NCI-H2171 treated with DMSO at 0.1 percent for 48 hours (cell line): Measurements from ENCODE around the gene FER1L5.

Experiments
- DNase-seq: peaks from one replicate; lab custom pipeline; 2025; lab: John Stamatoyannopoulos, UW

The FER1L5 gene

GRCh38 chr2:96642564-96643360 is at the start of gene FER1L5:
FER1L5 (plus strand) TSS chr2:96642764; CDS start chr2:96642837, 73 bp downstream.
- no peak for DNase-seq

- DNase-seq, result no peak
Observed at GRCh38 chr2:96594282-96594681, 48.3 kb upstream of the FER1L5 start.

- no peak for DNase-seq
Observed at GRCh38 chr2:96594691-96595152, 47.8 kb upstream of the FER1L5 start.

DNA sequence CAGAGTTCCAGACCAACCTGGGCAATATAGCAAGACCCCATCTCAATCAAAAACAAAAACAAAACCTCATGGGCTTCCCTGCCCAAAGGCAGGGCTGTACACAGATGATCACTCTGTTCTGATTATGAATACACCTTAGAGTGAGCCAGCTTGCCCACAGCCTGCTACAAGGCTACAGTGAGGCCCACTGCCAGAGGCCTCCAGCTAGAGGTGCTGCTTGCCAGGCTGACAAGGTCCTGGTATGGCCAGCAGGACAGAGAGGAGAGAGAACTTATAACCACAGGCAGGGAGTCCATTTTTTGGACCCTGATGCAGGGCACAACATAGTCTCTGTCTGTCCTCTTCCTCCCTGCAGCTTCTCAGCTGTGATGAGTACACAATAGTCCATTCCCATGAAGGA is 46.0 kb upstream of the FER1L5 start:
- no peak for DNase-seq

- peak; percentile 56 for DNase-seq
Observed at GRCh38 chr2:96599941-96600340, 42.6 kb upstream of the FER1L5 start.

DNA sequence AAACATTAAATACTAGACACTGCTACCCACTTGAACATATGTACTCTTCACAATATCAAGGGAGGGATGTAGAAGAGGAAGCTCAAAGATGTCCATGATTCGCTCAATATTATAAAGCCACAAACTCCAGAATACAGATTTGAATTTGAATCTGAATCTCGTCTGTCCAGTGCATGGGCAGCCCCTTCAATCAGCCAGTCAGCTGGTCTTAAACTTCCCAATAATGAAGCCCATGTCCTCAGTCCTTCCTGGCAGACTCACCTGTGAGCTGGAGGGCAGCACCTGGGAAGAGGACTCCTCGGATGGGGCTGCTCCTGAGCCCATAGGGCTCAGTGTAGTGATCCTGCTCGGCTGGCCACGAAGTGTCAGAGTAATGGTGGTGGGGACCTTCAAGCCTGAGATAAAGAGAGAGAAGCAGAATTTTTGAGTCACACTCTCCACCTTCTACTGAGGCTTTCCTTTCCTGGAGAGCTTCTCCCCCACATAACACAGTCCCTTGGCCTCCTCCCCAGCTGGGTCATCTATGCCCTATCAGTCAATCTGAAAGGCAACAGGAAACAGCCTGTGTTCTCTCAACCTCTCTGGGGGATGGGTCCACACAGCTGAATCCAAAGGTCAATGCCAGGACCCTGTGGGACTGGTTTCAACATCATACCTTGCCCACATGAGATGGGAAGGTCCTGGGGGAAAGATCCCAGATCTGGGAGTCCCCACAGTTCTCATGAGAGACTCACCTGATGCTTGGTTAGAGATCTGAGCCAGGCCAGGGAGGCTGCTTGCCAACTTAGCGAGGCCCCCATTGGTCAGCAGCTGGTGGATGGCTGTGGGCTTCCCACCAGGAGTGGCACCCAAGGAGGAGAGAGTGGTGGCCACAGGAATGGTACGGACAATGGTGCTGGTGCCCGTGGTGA is 40.9 kb upstream of the FER1L5 start:
- DNase-seq, result no peak

DNA sequence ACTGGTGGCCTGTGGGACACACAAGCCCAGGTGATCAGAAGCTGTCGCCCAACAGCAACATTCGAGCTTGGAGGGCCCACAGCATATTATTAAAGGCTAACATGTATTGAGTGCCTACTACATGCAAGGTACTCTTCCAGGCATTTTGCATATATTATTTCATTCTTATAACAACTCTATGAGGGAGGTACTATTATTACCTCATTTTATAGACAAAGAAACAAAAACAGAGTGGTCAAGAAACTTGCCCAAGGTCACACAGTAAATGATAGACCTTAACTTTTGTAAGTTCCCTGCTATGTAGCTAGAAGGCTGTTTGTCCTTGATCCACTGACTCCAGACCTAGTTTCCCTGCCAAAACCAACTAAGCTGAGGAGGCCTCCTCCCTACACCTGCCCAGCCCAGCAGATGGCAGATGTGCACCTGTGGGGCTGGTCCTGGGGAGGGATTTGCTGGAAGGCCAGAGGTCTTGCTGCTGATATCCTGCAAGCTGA is 40.2 kb upstream of the FER1L5 start:
- DNase-seq, result no peak

DNA sequence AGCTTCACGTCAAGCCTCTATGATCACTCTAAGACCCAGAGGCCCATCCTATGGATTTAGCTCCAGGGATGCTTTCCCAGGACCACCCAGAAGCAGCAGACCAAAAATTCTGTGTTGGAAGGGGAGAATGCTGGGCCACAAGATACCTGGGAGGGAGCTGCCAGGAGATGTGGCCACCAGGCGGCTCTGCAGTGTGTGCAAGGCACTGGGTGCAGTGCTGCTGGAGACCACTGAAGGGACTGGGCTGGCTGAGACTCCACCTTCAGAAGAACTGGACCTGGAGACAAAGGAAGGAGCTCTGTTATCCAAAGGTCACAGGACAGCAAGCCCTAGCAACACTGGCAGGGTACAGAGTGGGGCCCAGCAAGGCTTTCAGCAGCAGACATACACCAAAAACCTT is 38.5 kb upstream of the FER1L5 start:
- DNase-seq, result no peak

- no peak for DNase-seq
Observed at GRCh38 chr2:96608469-96609455, 33.8 kb upstream of the FER1L5 start.

DNA sequence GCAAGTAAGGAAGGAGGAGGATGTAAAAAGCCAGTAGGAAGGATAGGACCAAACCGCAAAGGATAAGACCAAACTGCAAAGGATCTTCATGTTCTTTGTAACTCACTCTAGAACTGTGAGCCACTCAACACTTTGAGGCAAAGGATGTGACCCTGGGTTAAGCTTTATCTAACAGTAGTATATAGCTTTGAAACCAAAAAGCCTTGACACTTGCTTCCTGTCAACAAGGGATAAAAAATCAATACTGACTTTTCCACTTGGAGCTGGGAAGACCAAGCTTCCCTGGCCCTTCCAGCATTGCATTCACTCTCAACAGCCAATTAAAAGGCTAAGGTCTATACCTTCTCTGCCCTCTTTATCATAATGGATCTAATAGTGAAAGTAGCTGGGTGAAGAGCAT is 26.4 kb upstream of the FER1L5 start:
- DNase-seq, result no peak

- DNase-seq, result no peak
Observed at GRCh38 chr2:96616535-96616934, 26.0 kb upstream of the FER1L5 start.

- no peak for DNase-seq
Observed at GRCh38 chr2:96617012-96617411, 25.6 kb upstream of the FER1L5 start.

- no peak for DNase-seq
Observed at GRCh38 chr2:96618596-96619283, 23.8 kb upstream of the FER1L5 start.

DNA sequence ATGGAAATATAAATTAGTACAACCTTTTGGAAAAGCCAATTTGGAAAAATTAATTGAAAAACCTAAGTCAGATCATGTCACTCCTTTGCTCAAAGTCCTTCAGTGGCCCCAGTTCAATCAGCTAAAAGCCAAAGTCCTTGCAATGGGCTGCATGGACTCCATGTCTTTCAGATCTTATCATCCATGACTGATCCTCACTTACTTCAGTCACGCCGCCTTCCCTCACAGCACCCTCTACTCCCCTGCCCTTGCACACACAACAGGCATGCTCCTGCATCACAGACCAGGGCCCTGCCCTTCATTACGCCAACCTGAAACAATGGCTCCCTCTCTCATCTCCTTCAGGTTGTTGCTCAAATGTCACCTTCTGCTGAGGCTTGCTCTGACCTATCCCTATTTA is 20.0 kb upstream of the FER1L5 start:
- DNase-seq, result no peak

GRCh38 chr2:96623116-96623515 is 19.4 kb upstream of the FER1L5 start:
- no peak for DNase-seq

- DNase-seq, result peak; percentile 4
Observed at GRCh38 chr2:96625571-96626552, 16.7 kb upstream of the FER1L5 start.

DNA sequence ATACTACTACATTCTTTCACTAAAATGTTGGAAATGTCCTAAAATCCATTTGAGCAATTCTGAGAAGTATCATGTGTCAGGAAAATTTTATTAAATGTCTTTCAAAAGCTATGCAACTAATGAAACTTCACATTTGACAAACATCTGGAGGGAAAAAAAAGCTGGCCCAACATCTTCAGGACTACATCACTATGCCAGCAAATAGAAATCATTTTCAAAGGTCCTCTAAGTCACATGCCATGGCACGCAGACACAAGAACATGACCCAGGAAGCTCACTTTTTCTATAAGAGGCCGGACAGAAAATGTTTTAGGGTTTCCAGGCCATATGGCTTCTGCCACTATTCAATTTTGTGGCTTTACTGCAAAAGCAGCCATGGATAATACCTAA is 16.0 kb upstream of the FER1L5 start:
- DNase-seq, result no peak

DNA sequence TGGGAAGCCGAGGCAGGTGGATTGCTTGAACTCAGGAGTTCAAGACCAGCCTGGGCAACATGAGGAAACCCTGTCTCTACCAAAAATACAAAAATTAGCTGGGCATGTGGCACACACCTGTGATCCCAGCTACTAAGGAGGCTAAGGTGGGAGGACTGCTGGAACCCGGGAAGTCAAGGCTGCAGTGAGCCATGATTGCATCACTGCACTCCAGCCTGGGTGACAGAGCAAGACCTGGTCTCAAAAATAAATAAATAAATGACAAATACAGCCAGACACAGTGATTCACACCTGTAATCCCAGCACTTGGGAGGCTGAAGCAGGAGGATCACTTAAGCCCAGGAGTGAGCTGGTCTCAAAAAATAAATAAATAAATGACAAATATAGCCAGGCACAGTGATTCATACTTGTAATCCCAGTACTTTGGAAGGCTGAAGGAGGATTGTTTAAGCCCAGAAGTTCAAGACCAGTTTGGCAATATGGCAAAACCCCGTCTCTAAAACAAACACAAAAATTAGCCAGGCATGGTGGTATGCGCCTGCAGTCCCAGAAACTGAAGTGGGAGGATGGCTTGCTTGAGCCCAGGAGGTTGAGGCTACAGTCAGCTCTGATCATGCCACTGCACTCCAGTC is 10.6 kb upstream of the FER1L5 start:
- no peak for DNase-seq

DNA sequence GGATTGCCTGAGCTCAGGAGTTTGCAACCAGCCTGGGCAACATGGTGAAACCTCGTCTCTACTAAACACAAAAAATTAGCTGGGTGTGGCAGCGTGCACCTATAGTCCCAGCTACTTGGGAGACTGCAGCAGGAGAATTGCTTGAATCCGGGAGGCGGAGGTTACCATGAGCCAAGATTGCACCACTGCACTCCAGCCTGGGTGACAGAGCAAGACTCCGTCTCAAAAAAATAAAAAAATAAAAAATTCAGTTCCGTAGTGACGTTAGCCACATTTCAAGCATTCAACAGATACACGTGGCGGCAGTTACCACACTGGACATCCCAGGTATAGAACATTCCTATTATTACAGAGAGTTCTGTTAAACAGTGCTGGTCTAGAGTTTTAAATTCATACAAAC is 8.9 kb upstream of the FER1L5 start:
- no peak for DNase-seq
